A549 (cell line): ENCODE data around the gene SLC6A18. TPM values are rescaled to one million over a fixed set of nuclear protein-coding genes. Genes with fewer than 3 reads are reported as not detected.

Experiments used
- ATAC-seq, 2 experiments: fragments of 200-7000 bp in 1 of 2; fragments of >200 bp in 1 of 2; cut with Nextera tagmentation in 1 of 2; cut with Tn5 transposase in 1 of 2; 3 replicates each; pipeline versions ENCODE4 v1.8.0 to v1.9.1; 2018 to 2020; ENCODE audit warnings: mild to moderate bottlenecking in 1 of 2, moderate library complexity in 1 of 2
- CTCF ChIA-PET: fragments of 300-600 bp; sonication (Branson Sonifier 250); formaldehyde crosslinking; extraction: SDS; loops from one replicate; lab custom pipeline; 2021; ENCODE audit warnings: antibody characterized with exemption, inconsistent platforms; lab: Yijun Ruan, JAX
- POLR2A ChIA-PET: fragments of 350-600 bp; formaldehyde crosslinking; extraction: SDS; loops from one replicate; lab custom pipeline; 2021; ENCODE audit warnings: antibody characterized with exemption, inconsistent platforms; lab: Yijun Ruan, JAX
- DNase-seq, 2 experiments: peaks; one replicate each; pipeline versions ENCODE4 v3.0.0 to v3.0.0-alpha.2; 2011 to 2016; ENCODE audit warnings: low read depth in 1 of 2, low spot score in 1 of 2
- FAIRE-seq: peaks from 2 replicates; lab custom pipeline; 2011; peaks lifted over from hg19 to GRCh38; lab: Jason Lieb, UNC
- H3K27ac ChIP-seq, 2 experiments: fragments of >200 bp; sonication (Bioruptor Twin); formaldehyde crosslinking; 3 replicates each; pipeline ENCODE4 v1.5.1; 2016 to 2017
- H3K4me1 ChIP-seq: fragments of >200 bp; sonication (Bioruptor Twin); formaldehyde crosslinking; 3 replicates; pipeline ENCODE4 v1.6.1; 2016
- H3K4me2 ChIP-seq: fragments of >200 bp; sonication (Bioruptor Twin); formaldehyde crosslinking; 3 replicates; pipeline ENCODE4 v1.6.1; 2016
- H3K4me3 ChIP-seq: fragments of >200 bp; sonication (Bioruptor Twin); formaldehyde crosslinking; 3 replicates; pipeline ENCODE4 v1.5.1; 2016
- H3K9me3 ChIP-seq: fragments of >200 bp; sonication (Bioruptor Twin); formaldehyde crosslinking; 3 replicates; pipeline ENCODE4 v1.6.1; 2016
- CBX8 ChIP-seq: fragments of 200-600 bp; sonication (generic); IDR thresholded peaks from 2 replicates; pipeline ENCODE4 v1.6.1; 2016
- CEBPB ChIP-seq, 2 experiments: fragments of >200 bp in 1 of 2; sonication (Bioruptor Twin) in 1 of 2; formaldehyde crosslinking in 1 of 2; IDR thresholded peaks; 2 replicates each; pipeline ENCODE4 v1.6.1; 2012 to 2016
- EHF ChIP-seq: fragments of 250-450 bp; sonication (Bioruptor Pico); IDR thresholded peaks from 2 replicates; pipeline ENCODE4 v1.5.0; 2020; ENCODE audit warnings: mild to moderate bottlenecking
- EP300 ChIP-seq, 2 experiments: fragments of >200 bp; sonication (Bioruptor Twin); formaldehyde crosslinking; IDR thresholded peaks; 2 replicates in 1 of 2; 3 replicates in 1 of 2; pipeline ENCODE4 v1.6.1; 2016 to 2017
- ESRRA ChIP-seq: fragments of 150-350 bp; IDR thresholded peaks from 2 replicates; pipeline ENCODE4 v1.6.1; 2014; ENCODE audit warnings: mild to moderate bottlenecking, low read length, borderline replicate concordance
- FOXS1 ChIP-seq: fragments of 250-450 bp; sonication (Bioruptor Pico); IDR thresholded peaks from 2 replicates; pipeline ENCODE4 v1.5.0; 2020; ENCODE audit warnings: mild to moderate bottlenecking, moderate library complexity
- HEYL ChIP-seq: fragments of 250-450 bp; sonication (Bioruptor Pico); IDR thresholded peaks from 2 replicates; pipeline ENCODE4 v1.8.0; 2021; ENCODE audit warnings: mild to moderate bottlenecking, moderate library complexity
- JUN ChIP-seq, 2 experiments: fragments of >200 bp; sonication (Bioruptor Twin); formaldehyde crosslinking; IDR thresholded peaks; 2 replicates in 1 of 2; 3 replicates in 1 of 2; pipeline ENCODE4 v1.6.1; 2016 to 2017
- JUNB ChIP-seq: fragments of >200 bp; sonication (Bioruptor Twin); formaldehyde crosslinking; IDR thresholded peaks from 2 replicates; pipeline ENCODE4 v1.6.1; 2016
- MAZ ChIP-seq: fragments of 150-350 bp; IDR thresholded peaks from 2 replicates; pipeline ENCODE4 v1.6.1; 2014; ENCODE audit warnings: antibody characterized with exemption, low read depth, low read length, borderline replicate concordance
- NPAS2 ChIP-seq: fragments of 250-450 bp; sonication (Bioruptor Pico); IDR thresholded peaks from 2 replicates; pipeline ENCODE4 v1.8.0; 2022; ENCODE audit warnings: mild to moderate bottlenecking, moderate library complexity, borderline replicate concordance
- POLR2AphosphoS2 ChIP-seq: conservative IDR thresholded peaks from 2 replicates; pipeline ENCODE4 v1.6.1; 2012; ENCODE audit warnings: low read length, improper control_type of control experiment, inconsistent platforms
- RAD21 ChIP-seq, 2 experiments: fragments of >200 bp in 1 of 2; sonication (Bioruptor Twin) in 1 of 2; formaldehyde crosslinking in 1 of 2; IDR thresholded peaks in 1 of 2; conservative IDR thresholded peaks in 1 of 2; 2 replicates in 1 of 2; 3 replicates in 1 of 2; pipeline ENCODE4 v1.6.1; 2012 to 2018; ENCODE audit warnings: inconsistent platforms in 1 of 2
- RARB ChIP-seq: fragments of 250-450 bp; sonication (Bioruptor Pico); IDR thresholded peaks from 2 replicates; pipeline ENCODE4 v1.8.0; 2021; ENCODE audit warnings: mild to moderate bottlenecking, moderate library complexity
- RCOR1 ChIP-seq: fragments of 150-350 bp; IDR thresholded peaks from 2 replicates; pipeline ENCODE4 v1.6.1; 2014; ENCODE audit warnings: antibody characterized with exemption, low read length, low read depth
- RFX5 ChIP-seq: fragments of 450-650 bp; IDR thresholded peaks from 2 replicates; pipeline ENCODE4 v1.7.1; 2014; ENCODE audit warnings: antibody characterized with exemption, mild to moderate bottlenecking, moderate library complexity
- RNF2 ChIP-seq: fragments of 200-600 bp; sonication (generic); IDR thresholded peaks from 2 replicates; pipeline ENCODE4 v1.6.1; 2016; ENCODE audit warnings: low read depth, mild to moderate bottlenecking, antibody characterized with exemption, moderate library complexity, borderline replicate concordance
- TFCP2L1 ChIP-seq: fragments of 250-450 bp; sonication (Bioruptor Pico); IDR thresholded peaks from 2 replicates; pipeline ENCODE4 v1.5.0; 2021; ENCODE audit warnings: mild to moderate bottlenecking
- ZC3H11A ChIP-seq: fragments of 450-650 bp; IDR thresholded peaks from 2 replicates; pipeline ENCODE4 v1.6.1; 2014; ENCODE audit warnings: antibody characterized with exemption, mild to moderate bottlenecking
- whole genome bisulfite sequencing: methylation state at CpG from one replicate; pipeline ENCODE4 v1.1.6; 2017; ENCODE audit errors: missing lambda C conversion rate; 5-methylcytosine and 5-hydroxymethylcytosine counted together
- polyA plus RNA-seq, 4 experiments: library from polyadenylated mRNA; depleted of rRNA in 3 of 4; stranded (reverse); fragments of >200 nt; fragmentation: RNase III in 1 of 4; extraction: RNeasy Plus Mini Kit Qiagen cat#74134 plus additional on column Dnase treatment in 1 of 4; gene quantifications; 2 replicates in 3 of 4; 3 replicates in 1 of 4; pipeline ENCODE4 v1.2.3, GENCODE V29; 2011 to 2017
- TF ChIP-seq, protein P1 (sequence below): IDR thresholded peaks from 2 replicates; pipeline ENCODE4 v1.6.1; 2012; ENCODE audit warnings: low read depth, borderline replicate concordance
- TF ChIP-seq, protein P2 (sequence below): fragments of 200-600 bp; sonication (generic); IDR thresholded peaks from 2 replicates; pipeline ENCODE4 v1.6.1; 2016; ENCODE audit warnings: antibody characterized with exemption, mild to moderate bottlenecking, moderate library complexity
- TF ChIP-seq, protein P3 (sequence below): fragments of >200 bp; sonication (Bioruptor Twin); formaldehyde crosslinking; IDR thresholded peaks from 3 replicates; pipeline ENCODE4 v1.5.1; 2016

SLC6A18 gene
- polyA plus RNA-seq, 2 of the 4 experiments (the other 2 are of a cell fraction): not detected

DNA sequence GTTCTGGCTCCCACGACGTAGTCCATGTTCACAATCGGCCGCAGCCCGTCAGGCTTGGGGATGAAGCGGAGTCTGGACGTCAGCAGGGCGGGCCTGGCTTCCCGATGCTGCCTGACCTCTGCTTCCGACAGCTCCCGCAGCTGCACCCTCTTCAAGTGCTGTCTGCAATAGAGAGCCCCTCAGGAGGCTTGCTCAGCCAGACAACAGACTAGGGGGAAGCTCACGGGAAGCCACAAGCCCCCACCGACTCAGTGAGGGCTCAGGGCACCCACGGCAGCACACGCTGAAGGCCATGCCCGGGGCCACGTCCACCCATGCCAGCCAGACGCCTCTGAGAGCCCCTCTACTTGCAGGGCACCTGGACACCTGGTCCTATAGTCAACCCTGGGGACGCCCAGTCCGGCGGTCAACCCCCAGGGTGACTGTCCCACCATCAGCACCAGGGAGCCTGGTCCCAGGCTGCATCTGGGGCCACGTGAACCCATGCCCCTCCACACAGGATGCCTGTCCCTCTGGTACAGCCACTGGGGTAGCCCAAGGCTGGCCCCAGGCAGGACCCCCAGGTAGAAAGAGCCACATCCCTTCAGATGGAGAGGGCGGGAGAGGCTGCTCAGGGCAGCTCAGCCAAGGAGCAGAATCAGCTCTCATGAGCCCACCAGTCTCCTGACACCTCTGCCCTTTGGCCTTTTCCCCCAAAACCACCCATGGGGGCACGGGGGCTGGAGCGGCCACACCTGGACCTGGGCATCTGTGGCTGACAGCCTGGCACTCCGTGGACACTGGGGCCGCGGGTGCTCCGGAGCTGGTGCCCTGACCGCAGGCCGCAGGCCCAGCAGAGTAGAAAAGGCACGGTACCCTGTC, 55.2 kb downstream of the SLC6A18 start:
- Histone ChIP-seq H3K4me2 (no peak overlapping the region), H3K27ac (no peak overlapping the region), H3K4me1 (no peaks in the 10 kb centered on the region), H3K9me3 (no peaks in the 10 kb centered on the region), H3K4me3 (no peak overlapping the region)
- FAIRE-seq: no peak
- no peak for ATAC-seq
- ChIA-PET POLR2A (no interaction called here), CTCF (no interaction called here)
- DNase-seq: no peak
- no peak for TF ChIP-seq JUN (IDR thresholded peaks at IDR 0.05)
- TF ChIP-seq, protein P1, sequence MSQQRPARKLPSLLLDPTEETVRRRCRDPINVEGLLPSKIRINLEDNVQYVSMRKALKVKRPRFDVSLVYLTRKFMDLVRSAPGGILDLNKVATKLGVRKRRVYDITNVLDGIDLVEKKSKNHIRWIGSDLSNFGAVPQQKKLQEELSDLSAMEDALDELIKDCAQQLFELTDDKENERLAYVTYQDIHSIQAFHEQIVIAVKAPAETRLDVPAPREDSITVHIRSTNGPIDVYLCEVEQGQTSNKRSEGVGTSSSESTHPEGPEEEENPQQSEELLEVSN: no peak
- no peak for TF ChIP-seq HEYL (CRISPR knock-in tag)
- no peak for TF ChIP-seq NPAS2 (CRISPR knock-in tag)
- no peak for TF ChIP-seq RARB (CRISPR knock-in tag)
- TF ChIP-seq POLR2AphosphoS2: no peak
- no peak for TF ChIP-seq RFX5
- TF ChIP-seq FOXS1: no peak
- TF ChIP-seq, protein P2, sequence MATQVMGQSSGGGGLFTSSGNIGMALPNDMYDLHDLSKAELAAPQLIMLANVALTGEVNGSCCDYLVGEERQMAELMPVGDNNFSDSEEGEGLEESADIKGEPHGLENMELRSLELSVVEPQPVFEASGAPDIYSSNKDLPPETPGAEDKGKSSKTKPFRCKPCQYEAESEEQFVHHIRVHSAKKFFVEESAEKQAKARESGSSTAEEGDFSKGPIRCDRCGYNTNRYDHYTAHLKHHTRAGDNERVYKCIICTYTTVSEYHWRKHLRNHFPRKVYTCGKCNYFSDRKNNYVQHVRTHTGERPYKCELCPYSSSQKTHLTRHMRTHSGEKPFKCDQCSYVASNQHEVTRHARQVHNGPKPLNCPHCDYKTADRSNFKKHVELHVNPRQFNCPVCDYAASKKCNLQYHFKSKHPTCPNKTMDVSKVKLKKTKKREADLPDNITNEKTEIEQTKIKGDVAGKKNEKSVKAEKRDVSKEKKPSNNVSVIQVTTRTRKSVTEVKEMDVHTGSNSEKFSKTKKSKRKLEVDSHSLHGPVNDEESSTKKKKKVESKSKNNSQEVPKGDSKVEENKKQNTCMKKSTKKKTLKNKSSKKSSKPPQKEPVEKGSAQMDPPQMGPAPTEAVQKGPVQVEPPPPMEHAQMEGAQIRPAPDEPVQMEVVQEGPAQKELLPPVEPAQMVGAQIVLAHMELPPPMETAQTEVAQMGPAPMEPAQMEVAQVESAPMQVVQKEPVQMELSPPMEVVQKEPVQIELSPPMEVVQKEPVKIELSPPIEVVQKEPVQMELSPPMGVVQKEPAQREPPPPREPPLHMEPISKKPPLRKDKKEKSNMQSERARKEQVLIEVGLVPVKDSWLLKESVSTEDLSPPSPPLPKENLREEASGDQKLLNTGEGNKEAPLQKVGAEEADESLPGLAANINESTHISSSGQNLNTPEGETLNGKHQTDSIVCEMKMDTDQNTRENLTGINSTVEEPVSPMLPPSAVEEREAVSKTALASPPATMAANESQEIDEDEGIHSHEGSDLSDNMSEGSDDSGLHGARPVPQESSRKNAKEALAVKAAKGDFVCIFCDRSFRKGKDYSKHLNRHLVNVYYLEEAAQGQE: no peak
- TF ChIP-seq, protein P3, sequence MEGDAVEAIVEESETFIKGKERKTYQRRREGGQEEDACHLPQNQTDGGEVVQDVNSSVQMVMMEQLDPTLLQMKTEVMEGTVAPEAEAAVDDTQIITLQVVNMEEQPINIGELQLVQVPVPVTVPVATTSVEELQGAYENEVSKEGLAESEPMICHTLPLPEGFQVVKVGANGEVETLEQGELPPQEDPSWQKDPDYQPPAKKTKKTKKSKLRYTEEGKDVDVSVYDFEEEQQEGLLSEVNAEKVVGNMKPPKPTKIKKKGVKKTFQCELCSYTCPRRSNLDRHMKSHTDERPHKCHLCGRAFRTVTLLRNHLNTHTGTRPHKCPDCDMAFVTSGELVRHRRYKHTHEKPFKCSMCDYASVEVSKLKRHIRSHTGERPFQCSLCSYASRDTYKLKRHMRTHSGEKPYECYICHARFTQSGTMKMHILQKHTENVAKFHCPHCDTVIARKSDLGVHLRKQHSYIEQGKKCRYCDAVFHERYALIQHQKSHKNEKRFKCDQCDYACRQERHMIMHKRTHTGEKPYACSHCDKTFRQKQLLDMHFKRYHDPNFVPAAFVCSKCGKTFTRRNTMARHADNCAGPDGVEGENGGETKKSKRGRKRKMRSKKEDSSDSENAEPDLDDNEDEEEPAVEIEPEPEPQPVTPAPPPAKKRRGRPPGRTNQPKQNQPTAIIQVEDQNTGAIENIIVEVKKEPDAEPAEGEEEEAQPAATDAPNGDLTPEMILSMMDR: no peak
- TF ChIP-seq EHF (CRISPR knock-in tag): no peak
- 93% methylated on average over 23 of the region's 32 CpGs for WGBS

DNA sequence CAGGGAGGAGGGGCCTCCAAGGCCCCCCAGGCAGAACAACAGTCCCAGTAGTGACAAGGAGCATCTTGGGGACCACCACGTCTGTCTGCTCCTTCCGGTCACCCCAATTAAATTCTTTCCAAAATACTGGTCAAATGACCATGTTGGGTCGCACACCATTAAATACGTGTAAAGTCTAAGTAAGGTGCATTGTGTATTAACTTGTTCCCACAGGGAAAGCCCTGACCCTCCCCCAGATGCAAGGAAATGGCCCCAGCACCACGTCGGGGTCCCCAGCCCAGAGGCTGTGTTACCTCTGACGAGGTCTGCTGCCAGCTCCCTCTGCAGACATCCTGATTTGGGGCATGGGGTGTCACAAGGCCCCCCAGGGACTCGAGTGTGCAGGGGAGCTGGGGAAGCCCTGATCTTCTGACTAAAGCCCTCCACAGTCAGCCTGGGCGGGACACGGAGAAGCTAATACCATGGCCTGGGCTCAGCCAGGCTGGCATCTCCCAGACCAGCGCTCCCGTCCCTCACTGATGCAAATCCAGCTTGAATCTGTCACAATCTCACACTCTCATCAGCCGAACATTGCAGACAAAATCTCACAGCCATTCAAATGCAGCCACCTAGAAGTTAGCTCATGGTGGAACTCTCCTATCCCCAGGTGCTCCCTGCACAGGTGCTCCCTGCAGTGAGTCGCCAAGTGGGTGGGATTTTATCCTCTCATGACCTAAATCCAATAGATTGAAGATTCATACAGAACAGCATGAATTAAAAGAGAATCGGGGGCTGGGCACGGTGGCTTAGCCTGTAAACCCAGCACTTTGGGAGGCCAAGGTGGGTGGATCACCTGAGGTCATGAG, 56.1 kb downstream of the SLC6A18 start:
- no peak overlapping the region for H3K4me2 ChIP-seq
- CTCF ChIA-PET: interaction anchor here (0.9 kb wide), 1 partner anchor 20 kb away, joined by 3 read pairs; no protein-coding TSS in a partner anchor
- TF ChIP-seq ESRRA: no peak
- TF ChIP-seq TFCP2L1: no peak
- TF ChIP-seq CEBPB (IDR thresholded peaks at IDR 0.05): no peak
- no peak for TF ChIP-seq RFX5
- no peak for TF ChIP-seq RCOR1
- no peak for TF ChIP-seq ZC3H11A
- no peak for TF ChIP-seq CBX8
- no peak for TF ChIP-seq JUN (IDR thresholded peaks at IDR 0.05)
- no peak for TF ChIP-seq NPAS2 (CRISPR knock-in tag)
- no peak for TF ChIP-seq EHF (CRISPR knock-in tag)
- TF ChIP-seq HEYL (CRISPR knock-in tag): no peak
- no peak for TF ChIP-seq RNF2
- TF ChIP-seq JUNB: no peak
- TF ChIP-seq EP300 (IDR thresholded peaks at IDR 0.05): no peak
- no peak for TF ChIP-seq MAZ
- TF ChIP-seq RAD21 (conservative IDR thresholded peaks at IDR 0.05 in 1 of 2, IDR thresholded peaks at IDR 0.05 in 1 of 2): no peak
- TF ChIP-seq, all 56 proteins: peak for 0
- POLR2A ChIA-PET: no interaction called here
- H3K4me1 ChIP-seq: no peaks in the 10 kb centered on the region
- H3K4me3 ChIP-seq: no peak overlapping the region
- ATAC-seq (no peak), FAIRE-seq (no peak), DNase-seq (no peak)
- H3K9me3 ChIP-seq: no peaks in the 10 kb centered on the region
- 80% methylated on average over 16 of the region's 16 CpGs for WGBS
- H3K27ac ChIP-seq: no peak overlapping the region
